ENCODE measurements around the gene STAC3.
A peak's percentile ranks its signal among the peaks of the same experiment; 100 is the strongest.

Gene STAC3

DNA sequence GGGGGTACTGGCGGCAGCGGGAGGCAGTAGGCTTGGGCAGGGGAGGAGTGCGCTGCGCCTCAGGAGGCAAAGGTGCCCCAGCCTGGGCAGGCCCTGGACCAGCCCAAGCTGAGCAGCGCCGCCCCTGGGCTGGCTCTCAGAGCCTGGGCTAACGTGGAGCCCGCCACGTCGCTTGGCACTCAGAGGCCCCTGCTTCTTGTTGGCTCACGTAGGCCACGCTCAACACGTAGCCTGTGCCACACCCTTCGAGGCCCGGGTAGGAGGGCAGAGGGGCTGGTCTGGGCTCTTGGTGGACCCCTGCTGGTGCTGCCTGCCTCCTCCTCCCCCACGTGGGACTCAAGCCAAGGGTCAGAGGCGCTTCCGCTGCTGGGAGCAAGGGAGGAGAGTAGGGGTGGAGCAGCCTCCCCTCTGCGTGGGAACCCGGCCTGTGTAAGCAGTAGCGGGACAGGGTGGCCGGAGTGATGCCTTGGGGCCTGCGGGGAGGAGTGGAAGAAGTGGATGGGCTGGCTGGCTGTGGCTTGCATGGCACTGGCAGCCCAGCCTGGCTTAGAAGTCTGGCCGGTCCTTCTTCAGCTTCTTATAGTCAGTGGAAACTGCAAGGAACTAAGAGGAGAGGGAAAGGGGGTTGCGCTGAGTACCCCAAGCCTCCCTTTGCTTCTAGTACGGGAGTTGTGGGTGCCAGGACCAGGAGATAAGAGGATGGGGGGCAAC lies 15.8 kb downstream of the STAC3 start:
- Histone ChIP-seq H3K4me3 (ENCODE audit: low read depth, low read length) (no peak overlapping the region), H3K27me3 (ENCODE audit: insufficient read depth, low read length) (no peaks in the 10 kb centered on the region), H3K4me1 (ENCODE audit: control insufficient read depth, insufficient read depth, low read length, unreplicated experiment) (peaks cover 49% of the 10 kb centered on the region), H2AFZ (ENCODE audit: low read length, unreplicated experiment) (no peak overlapping the region), H3K79me2 (ENCODE audit: control insufficient read depth, insufficient read depth, low read length, unreplicated experiment) (peaks cover 29% of the 10 kb centered on the region), H3K27ac (ENCODE audit: low read depth, low read length) (peak overlapping the region; percentile 81), H3K36me3 (ENCODE audit: insufficient read depth, low read length) (peaks cover 23% of the 10 kb centered on the region; the same call in 1 of the 2 replicates)

DNA sequence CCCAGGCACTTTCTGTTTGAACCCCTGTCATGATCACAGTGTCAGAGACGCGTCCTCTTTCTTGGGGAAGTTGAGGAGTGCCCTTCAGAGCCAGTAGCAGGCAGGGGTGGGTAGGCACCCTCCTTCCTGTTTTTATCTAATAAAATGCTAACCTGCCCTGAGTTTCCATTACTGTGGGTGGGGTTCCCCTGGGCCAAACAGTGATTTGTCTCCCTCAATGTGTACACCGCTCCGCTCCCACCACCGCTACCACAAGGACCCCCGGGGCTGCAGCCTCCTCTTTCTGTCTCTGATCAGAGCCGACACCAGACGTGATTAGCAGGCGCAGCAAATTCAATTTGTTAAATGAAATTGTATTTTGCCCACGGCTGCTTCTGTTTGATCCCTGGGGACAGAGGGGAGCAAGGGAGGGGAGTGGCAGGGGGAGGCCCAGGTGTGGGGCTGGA lies 16.4 kb downstream of the STAC3 start:
- H3K36me3 ChIP-seq (ENCODE audit: insufficient read depth, low read length), result peaks cover 23% of the 10 kb centered on the region; the same call in 1 of the 2 replicates
- H3K27me3 ChIP-seq (ENCODE audit: insufficient read depth, low read length), result no peaks in the 10 kb centered on the region
- no peak overlapping the region for H3K4me3 ChIP-seq (ENCODE audit: low read depth, low read length)
- H3K4me1 ChIP-seq (ENCODE audit: control insufficient read depth, insufficient read depth, low read length, unreplicated experiment), result peaks cover 47% of the 10 kb centered on the region
- peak overlapping the region; percentile 81 for H3K27ac ChIP-seq (ENCODE audit: low read depth, low read length)
- no peak overlapping the region for H2AFZ ChIP-seq (ENCODE audit: low read length, unreplicated experiment)
- H3K79me2 ChIP-seq (ENCODE audit: control insufficient read depth, insufficient read depth, low read length, unreplicated experiment), result peaks cover 35% of the 10 kb centered on the region

DNA sequence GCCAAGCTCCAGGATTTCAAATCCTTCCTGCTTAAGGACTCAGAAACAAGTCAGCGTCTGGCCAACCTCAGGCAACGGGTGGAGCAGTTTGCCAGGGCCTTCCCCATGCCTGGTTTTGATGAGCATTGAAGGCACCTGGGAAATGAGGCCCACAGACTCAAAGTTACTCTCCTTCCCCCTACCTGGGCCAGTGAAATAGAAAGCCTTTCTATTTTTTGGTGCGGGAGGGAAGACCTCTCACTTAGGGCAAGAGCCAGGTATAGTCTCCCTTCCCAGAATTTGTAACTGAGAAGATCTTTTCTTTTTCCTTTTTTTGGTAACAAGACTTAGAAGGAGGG lies 16.8 kb downstream of the STAC3 start:
- Histone ChIP-seq H2AFZ (ENCODE audit: low read length, unreplicated experiment) (no peak overlapping the region), H3K4me3 (ENCODE audit: low read depth, low read length) (no peak overlapping the region), H3K27ac (ENCODE audit: low read depth, low read length) (peak overlapping the region; percentile 81), H3K4me1 (ENCODE audit: control insufficient read depth, insufficient read depth, low read length, unreplicated experiment) (peaks cover 45% of the 10 kb centered on the region), H3K79me2 (ENCODE audit: control insufficient read depth, insufficient read depth, low read length, unreplicated experiment) (peaks cover 35% of the 10 kb centered on the region), H3K27me3 (ENCODE audit: insufficient read depth, low read length) (no peaks in the 10 kb centered on the region), H3K36me3 (ENCODE audit: insufficient read depth, low read length) (peaks cover 23% of the 10 kb centered on the region; the same call in 1 of the 2 replicates)

DNA sequence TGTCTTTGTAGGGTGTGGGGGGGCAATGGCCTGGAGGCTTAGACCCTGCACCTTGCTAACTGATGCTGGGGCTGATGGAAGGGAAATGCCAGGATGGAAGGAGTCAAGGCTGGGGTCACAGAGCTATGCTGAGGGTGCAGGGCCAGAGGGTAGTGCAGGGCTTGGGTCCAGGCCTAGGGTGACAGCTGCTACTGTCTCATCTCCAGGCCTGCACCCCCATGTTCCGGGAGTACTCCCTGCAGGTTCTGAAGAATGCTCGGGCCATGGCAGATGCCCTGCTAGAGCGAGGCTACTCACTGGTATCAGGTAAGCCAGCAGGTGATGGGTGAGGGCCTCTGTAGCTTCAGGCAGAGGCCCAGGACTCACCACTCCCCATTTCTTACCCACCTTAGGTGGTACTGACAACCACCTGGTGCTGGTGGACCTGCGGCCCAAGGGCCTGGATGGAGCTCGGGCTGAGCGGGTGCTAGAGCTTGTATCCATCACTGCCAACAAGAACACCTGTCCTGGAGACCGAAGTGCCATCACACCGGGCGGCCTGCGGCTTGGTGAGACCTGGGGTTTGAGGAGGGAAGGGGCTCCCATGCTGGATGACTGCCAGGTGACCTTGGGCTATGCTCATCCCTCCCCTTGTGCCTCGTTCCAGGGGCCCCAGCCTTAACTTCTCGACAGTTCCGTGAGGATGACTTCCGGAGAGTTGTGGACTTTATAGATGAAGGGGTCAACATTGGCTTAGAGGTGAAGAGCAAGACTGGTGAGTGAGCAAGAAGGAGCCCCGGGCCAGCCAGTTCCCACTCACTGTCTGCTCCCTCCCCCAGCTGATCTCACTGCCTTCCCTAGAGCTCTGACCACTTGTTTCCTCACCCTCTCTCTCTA lies 17.4 kb downstream of the STAC3 start:
- peaks cover 35% of the 10 kb centered on the region for H3K79me2 ChIP-seq (ENCODE audit: control insufficient read depth, insufficient read depth, low read length, unreplicated experiment)
- no peak overlapping the region for H2AFZ ChIP-seq (ENCODE audit: low read length, unreplicated experiment)
- H3K27me3 ChIP-seq (ENCODE audit: insufficient read depth, low read length), result no peaks in the 10 kb centered on the region
- H3K4me3 ChIP-seq (ENCODE audit: low read depth, low read length), result no peak overlapping the region
- H3K27ac ChIP-seq (ENCODE audit: low read depth, low read length), result peak overlapping the region; percentile 81
- peaks cover 47% of the 10 kb centered on the region for H3K4me1 ChIP-seq (ENCODE audit: control insufficient read depth, insufficient read depth, low read length, unreplicated experiment)
- H3K36me3 ChIP-seq (ENCODE audit: insufficient read depth, low read length), result peaks cover 23% of the 10 kb centered on the region; the same call in 1 of the 2 replicates

DNA sequence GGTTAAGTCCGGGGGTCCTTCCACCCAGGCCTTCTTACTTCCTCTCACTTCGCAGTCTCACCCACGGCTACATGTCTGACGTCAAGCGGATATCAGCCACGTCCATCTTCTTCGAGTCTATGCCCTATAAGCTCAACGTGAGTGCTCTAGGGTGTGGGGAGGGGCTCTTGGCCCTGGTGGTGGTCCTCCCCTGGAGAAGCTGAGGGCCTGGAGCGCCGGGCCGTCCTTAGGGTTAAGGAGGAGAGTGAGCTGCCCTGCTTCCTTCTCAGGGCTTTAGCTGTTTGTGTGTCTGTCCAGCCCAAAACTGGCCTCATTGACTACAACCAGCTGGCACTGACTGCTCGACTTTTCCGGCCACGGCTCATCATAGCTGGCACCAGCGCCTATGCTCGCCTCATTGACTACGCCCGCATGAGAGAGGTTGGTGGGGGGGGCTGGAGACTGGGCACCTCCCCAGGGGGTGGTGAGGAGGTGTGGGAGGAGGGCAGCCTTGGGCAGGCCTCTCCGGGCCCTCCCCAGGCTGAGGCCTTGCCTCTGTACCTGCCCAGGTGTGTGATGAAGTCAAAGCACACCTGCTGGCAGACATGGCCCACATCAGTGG lies 18.7 kb downstream of the STAC3 start:
- Histone ChIP-seq H3K4me1 (ENCODE audit: control insufficient read depth, insufficient read depth, low read length, unreplicated experiment) (peaks cover 51% of the 10 kb centered on the region), H3K79me2 (ENCODE audit: control insufficient read depth, insufficient read depth, low read length, unreplicated experiment) (peaks cover 35% of the 10 kb centered on the region), H3K36me3 (ENCODE audit: insufficient read depth, low read length) (peaks cover 23% of the 10 kb centered on the region; the same call in 1 of the 2 replicates), H3K4me3 (ENCODE audit: low read depth, low read length) (peak overlapping the region; percentile 86; the same call in 1 of the 2 replicates), H2AFZ (ENCODE audit: low read length, unreplicated experiment) (no peak overlapping the region), H3K27ac (ENCODE audit: low read depth, low read length) (no peak overlapping the region), H3K27me3 (ENCODE audit: insufficient read depth, low read length) (no peaks in the 10 kb centered on the region)

DNA sequence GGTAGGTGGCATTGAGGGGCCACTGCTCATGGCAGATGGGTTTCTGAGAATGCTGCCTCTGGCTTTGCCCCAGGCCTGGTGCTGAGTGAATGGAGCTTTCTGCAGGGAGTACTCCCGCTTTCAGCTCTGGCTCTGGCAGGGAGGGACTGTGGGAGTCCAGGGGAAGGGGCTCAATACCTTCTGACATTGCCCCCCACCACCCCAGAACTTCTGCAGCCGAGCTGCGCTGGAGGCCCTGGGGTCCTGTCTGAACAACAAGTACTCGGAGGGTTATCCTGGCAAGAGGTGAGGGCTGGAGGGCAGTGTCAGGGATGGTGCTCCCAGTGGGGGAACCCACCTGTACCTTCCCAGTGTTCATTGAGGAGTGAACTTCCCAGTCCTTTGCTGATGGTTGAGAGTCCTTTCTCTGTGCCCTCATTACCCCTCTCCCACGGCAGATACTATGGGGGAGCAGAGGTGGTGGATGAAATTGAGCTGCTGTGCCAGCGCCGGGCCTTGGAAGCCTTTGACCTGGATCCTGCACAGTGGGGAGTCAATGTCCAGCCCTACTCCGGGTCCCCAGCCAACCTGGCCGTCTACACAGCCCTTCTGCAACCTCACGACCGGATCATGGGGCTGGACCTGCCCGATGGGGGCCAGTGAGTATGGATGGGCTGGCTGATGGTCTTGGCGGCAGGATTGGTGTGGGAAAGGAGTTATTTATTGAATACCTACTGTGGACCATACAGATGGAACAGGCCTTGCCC lies 19.5 kb downstream of the STAC3 start:
- Histone ChIP-seq H3K36me3 (ENCODE audit: insufficient read depth, low read length) (peaks cover 23% of the 10 kb centered on the region; the same call in 1 of the 2 replicates), H3K4me3 (ENCODE audit: low read depth, low read length) (peak overlapping the region; percentile 86), H2AFZ (ENCODE audit: low read length, unreplicated experiment) (no peak overlapping the region), H3K27me3 (ENCODE audit: insufficient read depth, low read length) (no peaks in the 10 kb centered on the region), H3K27ac (ENCODE audit: low read depth, low read length) (peak overlapping the region; percentile 93; the same call in 1 of the 2 replicates), H3K4me1 (ENCODE audit: control insufficient read depth, insufficient read depth, low read length, unreplicated experiment) (peaks cover 54% of the 10 kb centered on the region), H3K79me2 (ENCODE audit: control insufficient read depth, insufficient read depth, low read length, unreplicated experiment) (peaks cover 35% of the 10 kb centered on the region)

DNA sequence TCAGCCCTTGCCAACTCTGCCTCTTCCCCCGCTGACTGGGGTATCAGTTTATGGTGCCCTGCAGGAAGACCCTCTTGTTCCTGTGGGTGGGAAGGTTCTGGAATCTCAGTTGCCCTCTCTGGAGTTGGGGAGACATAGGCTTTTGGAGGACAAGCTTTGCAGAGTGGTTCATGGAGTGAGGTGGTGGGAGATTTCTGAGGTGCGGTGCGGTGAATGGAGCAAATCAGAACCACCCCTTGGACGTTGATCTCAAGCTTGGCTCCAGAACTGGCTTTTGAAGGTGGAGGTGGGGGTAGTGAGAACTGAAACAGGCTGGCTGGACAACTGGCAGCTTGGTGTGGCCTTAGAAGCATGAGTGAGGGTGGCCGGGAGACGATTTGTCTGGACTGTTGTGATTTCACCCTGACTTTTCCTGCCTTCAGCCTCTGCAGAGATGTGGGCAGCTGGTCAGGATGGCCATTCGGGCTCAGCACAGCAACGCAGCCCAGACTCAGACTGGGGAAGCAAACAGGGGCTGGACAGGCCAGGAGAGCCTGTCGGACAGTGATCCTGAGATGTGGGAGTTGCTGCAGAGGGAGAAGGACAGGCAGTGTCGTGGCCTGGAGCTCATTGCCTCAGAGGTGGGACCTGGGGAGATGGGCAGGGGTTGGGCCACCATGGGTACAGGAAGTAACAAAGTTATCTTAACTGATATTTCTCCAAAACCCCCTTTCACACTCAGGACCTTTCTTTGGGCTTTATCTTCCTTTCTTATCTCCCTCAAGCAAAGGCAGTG lies 20.4 kb downstream of the STAC3 start:
- Histone ChIP-seq H3K4me3 (ENCODE audit: low read depth, low read length) (peak overlapping the region; percentile 86), H3K36me3 (ENCODE audit: insufficient read depth, low read length) (peaks cover 23% of the 10 kb centered on the region; the same call in 1 of the 2 replicates), H2AFZ (ENCODE audit: low read length, unreplicated experiment) (no peak overlapping the region), H3K4me1 (ENCODE audit: control insufficient read depth, insufficient read depth, low read length, unreplicated experiment) (peaks cover 52% of the 10 kb centered on the region), H3K27ac (ENCODE audit: low read depth, low read length) (peak overlapping the region; percentile 93), H3K27me3 (ENCODE audit: insufficient read depth, low read length) (no peaks in the 10 kb centered on the region), H3K79me2 (ENCODE audit: control insufficient read depth, insufficient read depth, low read length, unreplicated experiment) (peaks cover 35% of the 10 kb centered on the region)

DNA sequence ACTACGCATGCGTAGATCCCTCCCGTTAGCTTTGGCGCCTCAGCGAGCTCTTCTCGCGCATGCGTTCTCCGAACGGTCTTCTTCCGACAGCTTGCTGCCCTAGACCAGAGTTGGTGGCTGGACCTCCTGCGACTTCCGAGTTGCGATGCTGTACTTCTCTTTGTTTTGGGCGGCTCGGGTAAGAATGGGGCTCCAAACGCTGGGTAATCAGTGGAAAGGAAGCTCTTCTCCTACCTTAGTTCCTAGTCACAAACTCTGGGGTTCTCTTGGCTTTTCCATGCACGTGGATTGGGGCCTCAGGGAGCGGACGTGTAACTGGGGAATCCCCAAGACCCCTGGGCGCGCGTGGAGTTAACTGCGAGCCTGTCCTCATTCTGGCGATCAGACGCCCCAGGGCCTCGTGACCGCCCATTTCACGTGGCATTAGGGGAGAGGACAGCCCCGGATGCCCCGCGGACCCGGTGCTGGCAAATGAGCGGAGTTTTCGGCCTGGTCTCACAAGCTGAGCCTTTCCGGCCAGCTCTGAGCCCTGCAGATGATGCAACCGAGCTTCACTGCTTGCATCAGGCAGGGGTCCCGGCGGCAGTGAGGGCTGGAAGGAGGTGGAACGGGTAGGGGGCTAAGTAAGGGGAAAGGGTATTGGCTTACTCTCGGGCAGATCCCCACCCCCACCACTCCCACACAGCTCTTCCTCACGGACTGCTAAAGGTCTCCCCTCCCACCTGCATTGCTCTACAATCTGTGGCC lies 21.2 kb downstream of the STAC3 start, which contains the start of gene SHMT2:
TSS of gene SHMT2 (plus strand) at position 78 of the 747 bp plus-strand sequence. CDS start at position 146, 68 bp downstream.
- Histone ChIP-seq H3K27ac (ENCODE audit: low read depth, low read length) (peak within 1 kb of the TSS; percentile 93), H3K4me3 (ENCODE audit: low read depth, low read length) (peak within 1 kb of the TSS; percentile 86), H3K36me3 (ENCODE audit: insufficient read depth, low read length) (peaks cover 23% of the 10 kb centered on the region; the same call in 1 of the 2 replicates), H3K79me2 (ENCODE audit: control insufficient read depth, insufficient read depth, low read length, unreplicated experiment) (peaks cover 35% of the 10 kb centered on the region), H3K4me1 (ENCODE audit: control insufficient read depth, insufficient read depth, low read length, unreplicated experiment) (peaks cover 47% of the 10 kb centered on the region), H3K27me3 (ENCODE audit: insufficient read depth, low read length) (no peaks in the 10 kb centered on the region), H2AFZ (ENCODE audit: low read length, unreplicated experiment) (peak within 1 kb of the TSS; percentile 33)

DNA sequence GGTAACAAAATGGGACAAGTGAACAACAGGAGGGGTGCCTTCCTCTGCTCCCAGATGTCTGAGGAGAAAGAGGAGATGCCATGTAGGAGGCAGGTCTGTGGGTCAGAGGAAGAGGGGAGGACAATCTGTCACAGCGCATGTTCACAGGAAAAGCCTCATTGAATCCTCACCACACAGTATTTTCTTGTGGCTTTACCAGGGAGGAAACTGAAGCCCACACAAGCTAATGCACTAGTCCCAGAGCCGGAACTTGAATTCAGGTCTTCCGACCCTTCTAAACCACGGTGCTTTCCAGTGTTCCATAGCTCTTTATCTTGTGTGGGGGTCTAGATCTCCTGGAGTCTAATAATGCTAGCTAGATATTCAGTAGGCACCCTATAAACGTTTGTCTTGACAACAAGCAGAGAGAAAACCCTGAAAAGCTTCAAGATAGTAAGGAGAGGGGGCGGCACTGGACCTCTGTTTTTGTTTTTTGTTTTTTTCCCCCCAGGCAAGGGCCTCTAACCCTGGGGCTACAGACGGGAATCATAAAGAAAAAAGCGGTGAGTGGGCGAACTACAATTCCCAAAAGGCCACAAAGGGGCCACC lies 21.8 kb downstream of the STAC3 start:
- Histone ChIP-seq H2AFZ (ENCODE audit: low read length, unreplicated experiment) (peak overlapping the region; percentile 16), H3K36me3 (ENCODE audit: insufficient read depth, low read length) (peaks cover 23% of the 10 kb centered on the region; the same call in 1 of the 2 replicates), H3K79me2 (ENCODE audit: control insufficient read depth, insufficient read depth, low read length, unreplicated experiment) (peaks cover 35% of the 10 kb centered on the region), H3K4me1 (ENCODE audit: control insufficient read depth, insufficient read depth, low read length, unreplicated experiment) (peaks cover 40% of the 10 kb centered on the region), H3K27me3 (ENCODE audit: insufficient read depth, low read length) (no peaks in the 10 kb centered on the region), H3K27ac (ENCODE audit: low read depth, low read length) (peak overlapping the region; percentile 93), H3K4me3 (ENCODE audit: low read depth, low read length) (peak overlapping the region; percentile 86)
